Measurements from ENCODE around the gene TRAF1. TPM values are rescaled to one million over a fixed set of nuclear protein-coding genes. Genes with fewer than 3 reads are reported as not detected.

The TRAF1 gene
- polyA plus RNA-seq, 1 donor from 2014 or later, result 0.89 TPM

GRCh38 chr9:120951960-120952618 is 25.5 kb upstream of the TRAF1 start:
- TF ChIP-seq RAD21 (conservative IDR thresholded peaks at IDR 0.05), result no peak
- TF ChIP-seq SMC3 (conservative IDR thresholded peaks at IDR 0.05; ENCODE audit: poor library complexity), result no peak
- TF ChIP-seq CTCF (IDR thresholded peaks at IDR 0.05; ENCODE audit: poor library complexity, severe bottlenecking), result no peak
- no peak for TF ChIP-seq POLR2AphosphoS5 (IDR thresholded peaks at IDR 0.05)
- no peak for TF ChIP-seq EP300 (conservative IDR thresholded peaks at IDR 0.05; ENCODE audit: poor library complexity, severe bottlenecking)
- TF ChIP-seq EZH2 (IDR thresholded peaks at IDR 0.05; ENCODE audit: borderline replicate concordance, insufficient read depth, low read length, poor library complexity, severe bottlenecking), result no peak
- no peak for TF ChIP-seq MXI1 (conservative IDR thresholded peaks at IDR 0.05; ENCODE audit: poor library complexity, severe bottlenecking)
- no peak for TF ChIP-seq REST (IDR thresholded peaks at IDR 0.05; ENCODE audit: borderline replicate concordance)
- no peak for TF ChIP-seq TAF1 (IDR thresholded peaks at IDR 0.05; ENCODE audit: low read depth)
- no peak overlapping the region for H2AFZ ChIP-seq (ENCODE audit: low read depth, low read length)
- no peaks in the 10 kb centered on the region for H3K36me3 ChIP-seq (ENCODE audit: insufficient read depth, low read length)
- H3F3A ChIP-seq (ENCODE audit: insufficient read depth, low read length, poor library complexity, severe bottlenecking), result no peaks in the 10 kb centered on the region
- no peaks in the 10 kb centered on the region for H3K9me2 ChIP-seq (ENCODE audit: insufficient read depth, low read length)
- no peak overlapping the region for H3K4me3 ChIP-seq (ENCODE audit: low read length)
- no peaks in the 10 kb centered on the region for H3K9me3 ChIP-seq (ENCODE audit: low read length)
- H3K27ac ChIP-seq (ENCODE audit: low read length), result no peak overlapping the region
- H4K20me1 ChIP-seq (ENCODE audit: insufficient read depth), result no peaks in the 10 kb centered on the region
- H3K27me3 ChIP-seq (ENCODE audit: insufficient read depth, low read depth, low read length), result no peaks in the 10 kb centered on the region
- no peak overlapping the region for H3K4me2 ChIP-seq (ENCODE audit: low read length)
- H3K79me2 ChIP-seq (replicated peaks; ENCODE audit: insufficient read depth, low read length), result no peaks in the 10 kb centered on the region
- H3K9ac ChIP-seq (ENCODE audit: low read length), result no peak overlapping the region

- no peak overlapping the region for H3K9ac ChIP-seq (ENCODE audit: low read length)
- H3K9me3 ChIP-seq (ENCODE audit: low read length), result no peaks in the 10 kb centered on the region
- H3F3A ChIP-seq (ENCODE audit: insufficient read depth, low read length, poor library complexity, severe bottlenecking), result no peaks in the 10 kb centered on the region
- H3K9me2 ChIP-seq (ENCODE audit: insufficient read depth, low read length), result no peaks in the 10 kb centered on the region
- H3K27ac ChIP-seq (ENCODE audit: low read length), result no peak overlapping the region
- H4K20me1 ChIP-seq (ENCODE audit: insufficient read depth), result no peaks in the 10 kb centered on the region
- no peak for TF ChIP-seq POLR2AphosphoS5 (IDR thresholded peaks at IDR 0.05)
- TF ChIP-seq REST (IDR thresholded peaks at IDR 0.05; ENCODE audit: borderline replicate concordance), result no peak
- TF ChIP-seq MXI1 (conservative IDR thresholded peaks at IDR 0.05; ENCODE audit: poor library complexity, severe bottlenecking), result no peak
- TF ChIP-seq EP300 (conservative IDR thresholded peaks at IDR 0.05; ENCODE audit: poor library complexity, severe bottlenecking), result no peak
- TF ChIP-seq CTCF (IDR thresholded peaks at IDR 0.05; ENCODE audit: poor library complexity, severe bottlenecking), result no peak
- no peak for TF ChIP-seq TAF1 (IDR thresholded peaks at IDR 0.05; ENCODE audit: low read depth)
- TF ChIP-seq RAD21 (conservative IDR thresholded peaks at IDR 0.05), result no peak
- no peak for TF ChIP-seq SMC3 (conservative IDR thresholded peaks at IDR 0.05; ENCODE audit: poor library complexity)
- no peak for TF ChIP-seq EZH2 (IDR thresholded peaks at IDR 0.05; ENCODE audit: borderline replicate concordance, insufficient read depth, low read length, poor library complexity, severe bottlenecking)
- no peak overlapping the region for H2AFZ ChIP-seq (ENCODE audit: low read depth, low read length)
- H3K4me3 ChIP-seq (ENCODE audit: low read length), result no peak overlapping the region
- H3K4me2 ChIP-seq (ENCODE audit: low read length), result no peak overlapping the region
- H3K36me3 ChIP-seq (ENCODE audit: insufficient read depth, low read length), result no peaks in the 10 kb centered on the region
- no peaks in the 10 kb centered on the region for H3K27me3 ChIP-seq (ENCODE audit: insufficient read depth, low read depth, low read length)
- no peaks in the 10 kb centered on the region for H3K79me2 ChIP-seq (replicated peaks; ENCODE audit: insufficient read depth, low read length)
Measured at GRCh38 chr9:120950421-120951388, 24.1 kb upstream of the TRAF1 start.

Measured in neural cell (in vitro differentiated cells).